ENCODE measurements around the gene UBA3.

The UBA3 gene

DNA sequence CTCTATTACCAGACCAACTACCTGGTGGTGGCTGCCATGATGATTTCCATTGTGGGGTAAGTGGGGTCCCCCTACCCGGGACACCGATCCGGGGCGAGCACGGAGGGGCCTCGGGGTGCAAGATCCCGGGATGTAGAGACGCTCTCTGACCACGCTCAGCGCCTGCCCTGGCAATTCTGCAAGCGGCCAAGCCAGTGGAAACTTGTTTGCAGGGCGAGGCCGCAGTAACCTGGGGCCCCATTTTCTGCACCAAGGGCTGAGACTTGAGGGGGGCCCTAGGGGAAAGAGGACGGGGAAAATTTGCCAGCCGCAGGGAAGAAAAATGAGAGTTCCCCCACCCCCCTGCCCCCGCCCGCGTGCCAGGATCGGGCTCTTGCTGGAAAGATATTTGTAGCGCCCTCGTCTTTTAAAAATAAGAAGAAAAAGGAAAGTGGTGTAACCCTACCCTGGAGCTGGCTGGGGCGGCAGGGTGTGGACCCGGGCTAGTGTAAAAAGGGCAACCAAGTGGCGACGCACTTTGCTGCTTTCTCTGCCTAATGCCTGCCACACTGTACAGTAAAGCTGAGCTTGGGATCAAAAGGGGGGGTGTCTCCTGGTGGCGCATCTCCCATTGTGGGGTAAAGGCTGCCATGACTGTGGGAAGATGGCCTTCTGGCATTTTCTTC lies 5.1 kb upstream of the UBA3 start:
- TF ChIP-seq, protein P1, sequence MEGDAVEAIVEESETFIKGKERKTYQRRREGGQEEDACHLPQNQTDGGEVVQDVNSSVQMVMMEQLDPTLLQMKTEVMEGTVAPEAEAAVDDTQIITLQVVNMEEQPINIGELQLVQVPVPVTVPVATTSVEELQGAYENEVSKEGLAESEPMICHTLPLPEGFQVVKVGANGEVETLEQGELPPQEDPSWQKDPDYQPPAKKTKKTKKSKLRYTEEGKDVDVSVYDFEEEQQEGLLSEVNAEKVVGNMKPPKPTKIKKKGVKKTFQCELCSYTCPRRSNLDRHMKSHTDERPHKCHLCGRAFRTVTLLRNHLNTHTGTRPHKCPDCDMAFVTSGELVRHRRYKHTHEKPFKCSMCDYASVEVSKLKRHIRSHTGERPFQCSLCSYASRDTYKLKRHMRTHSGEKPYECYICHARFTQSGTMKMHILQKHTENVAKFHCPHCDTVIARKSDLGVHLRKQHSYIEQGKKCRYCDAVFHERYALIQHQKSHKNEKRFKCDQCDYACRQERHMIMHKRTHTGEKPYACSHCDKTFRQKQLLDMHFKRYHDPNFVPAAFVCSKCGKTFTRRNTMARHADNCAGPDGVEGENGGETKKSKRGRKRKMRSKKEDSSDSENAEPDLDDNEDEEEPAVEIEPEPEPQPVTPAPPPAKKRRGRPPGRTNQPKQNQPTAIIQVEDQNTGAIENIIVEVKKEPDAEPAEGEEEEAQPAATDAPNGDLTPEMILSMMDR (conservative IDR thresholded peaks at IDR 0.05; ENCODE audit: low read length): no peak
- TF ChIP-seq EZH2phosphoT487 (IDR thresholded peaks at IDR 0.05; ENCODE audit: borderline replicate concordance): no peak
- H3K4me1 ChIP-seq (ENCODE audit: insufficient read depth, low read length, poor library complexity, severe bottlenecking): peaks cover 75% of the 10 kb centered on the region
- peaks cover 63% of the 10 kb centered on the region for H3K79me2 ChIP-seq (ENCODE audit: insufficient read depth, low read length)
- H3F3A ChIP-seq (ENCODE audit: low read depth): peaks cover 9% of the 10 kb centered on the region; the same call in 1 of the 2 replicates
- peak overlapping the region; percentile 98 for H3K4me3 ChIP-seq (ENCODE audit: low read length, poor library complexity, severe bottlenecking)
- no peaks in the 10 kb centered on the region for H3K27me3 ChIP-seq (ENCODE audit: insufficient read depth, low read length, poor library complexity, severe bottlenecking)
- H3K36me3 ChIP-seq (ENCODE audit: insufficient read depth, low read length): no peaks in the 10 kb centered on the region
- peak overlapping the region; percentile 87 for H2AFZ ChIP-seq (ENCODE audit: low read length)
- H3K9me3 ChIP-seq (ENCODE audit: insufficient read depth, low read depth, low read length): no peaks in the 10 kb centered on the region
- peak overlapping the region; percentile 97 for H3K9ac ChIP-seq (ENCODE audit: low read depth, low read length, poor library complexity, severe bottlenecking)
- peaks cover 21% of the 10 kb centered on the region for H4K20me1 ChIP-seq (ENCODE audit: insufficient read depth, low read length, poor library complexity, severe bottlenecking)
- H3K4me2 ChIP-seq (ENCODE audit: low read depth, low read length, poor library complexity, severe bottlenecking): peak overlapping the region; percentile 98
- no peaks in the 10 kb centered on the region for H3K9me2 ChIP-seq (replicated peaks; ENCODE audit: low read depth, low read length)

DNA sequence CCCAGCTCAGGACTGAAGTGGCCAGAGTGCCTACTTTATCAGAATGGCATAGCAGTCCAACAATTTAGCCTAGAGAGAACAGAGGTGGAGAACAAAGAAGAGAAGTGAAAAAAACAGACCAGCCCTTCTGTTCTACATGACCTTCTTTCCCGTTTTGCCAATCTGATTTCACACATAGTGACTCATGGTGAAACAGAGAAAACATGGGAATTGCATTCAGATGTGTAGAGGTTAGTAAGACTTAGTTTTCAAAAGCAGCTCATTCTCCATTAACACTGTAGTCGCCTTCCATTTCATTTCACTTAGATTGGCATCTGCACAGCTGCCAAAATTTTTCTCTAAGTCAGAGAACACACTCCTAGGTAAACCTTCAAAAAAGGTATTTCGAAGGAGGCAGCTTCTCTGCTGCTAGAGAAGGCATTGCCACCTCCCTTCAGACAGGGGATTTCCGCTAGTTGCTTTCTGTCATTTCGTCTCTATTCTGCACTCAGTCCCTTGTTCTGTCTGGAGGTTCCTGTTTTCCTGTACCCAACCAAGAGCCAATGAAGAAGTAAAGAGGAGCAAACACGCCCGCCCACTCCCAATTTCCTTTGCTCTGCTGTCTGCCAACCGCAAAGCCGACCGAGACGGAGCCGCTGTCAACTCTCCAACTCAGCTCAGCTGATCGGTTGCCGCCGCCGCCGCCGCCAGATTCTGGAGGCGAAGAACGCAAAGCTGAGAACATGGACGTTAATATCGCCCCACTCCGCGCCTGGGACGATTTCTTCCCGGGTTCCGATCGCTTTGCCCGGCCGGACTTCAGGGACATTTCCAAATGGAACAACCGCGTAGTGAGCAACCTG lies 4.4 kb upstream of the UBA3 start, which contains the start of gene ARL6IP5:
TSS of gene ARL6IP5 (plus strand) at position 612 of the 842 bp plus-strand sequence. CDS start at position 723, 111 bp downstream.
- Histone ChIP-seq H3K4me2 (ENCODE audit: low read depth, low read length, poor library complexity, severe bottlenecking) (peak within 1 kb of the TSS; percentile 98), H4K20me1 (ENCODE audit: insufficient read depth, low read length, poor library complexity, severe bottlenecking) (peaks cover 16% of the 10 kb centered on the region), H3K4me3 (ENCODE audit: low read length, poor library complexity, severe bottlenecking) (peak within 1 kb of the TSS; percentile 98), H3K36me3 (ENCODE audit: insufficient read depth, low read length) (no peaks in the 10 kb centered on the region), H3F3A (ENCODE audit: low read depth) (peaks cover 9% of the 10 kb centered on the region; the same call in 1 of the 2 replicates), H3K4me1 (ENCODE audit: insufficient read depth, low read length, poor library complexity, severe bottlenecking) (peaks cover 68% of the 10 kb centered on the region), H3K9ac (ENCODE audit: low read depth, low read length, poor library complexity, severe bottlenecking) (peak within 1 kb of the TSS; percentile 97), H2AFZ (ENCODE audit: low read length) (peak within 1 kb of the TSS; percentile 87), H3K9me2 (replicated peaks; ENCODE audit: low read depth, low read length) (no peaks in the 10 kb centered on the region), H3K79me2 (ENCODE audit: insufficient read depth, low read length) (peaks cover 60% of the 10 kb centered on the region), H3K27me3 (ENCODE audit: insufficient read depth, low read length, poor library complexity, severe bottlenecking) (no peaks in the 10 kb centered on the region), H3K9me3 (ENCODE audit: insufficient read depth, low read depth, low read length) (no peaks in the 10 kb centered on the region)
- TF ChIP-seq, protein P1 (conservative IDR thresholded peaks at IDR 0.05; ENCODE audit: low read length): no peak
- no peak for TF ChIP-seq EZH2phosphoT487 (IDR thresholded peaks at IDR 0.05; ENCODE audit: borderline replicate concordance)

DNA sequence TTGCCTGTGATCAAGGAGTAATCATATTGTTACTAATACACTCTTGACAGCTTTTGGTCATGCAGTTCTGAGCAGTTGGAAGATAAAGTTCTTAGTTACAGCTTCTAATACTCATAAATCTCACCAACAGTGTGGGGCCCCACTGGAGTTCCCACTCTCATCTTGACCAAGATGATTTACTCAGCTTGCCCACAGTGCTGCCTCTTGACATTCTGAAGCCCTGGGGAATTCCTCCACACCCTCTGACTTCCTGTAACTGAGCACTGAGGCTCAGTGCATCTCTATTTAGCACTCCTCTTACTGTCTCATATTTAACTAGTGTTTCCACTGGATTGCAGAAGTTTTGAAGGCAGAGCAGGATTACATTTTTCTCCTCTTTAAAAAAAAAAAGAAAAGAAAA lies 2.6 kb upstream of the UBA3 start:
- Histone ChIP-seq H3K4me1 (ENCODE audit: insufficient read depth, low read length, poor library complexity, severe bottlenecking) (peaks cover 66% of the 10 kb centered on the region), H3K79me2 (ENCODE audit: insufficient read depth, low read length) (peaks cover 60% of the 10 kb centered on the region), H3K9ac (ENCODE audit: low read depth, low read length, poor library complexity, severe bottlenecking) (peak overlapping the region; percentile 97)

More for the DNA sequence above, 2.6 kb upstream of the UBA3 start:
- Histone ChIP-seq H3K36me3 (ENCODE audit: insufficient read depth, low read length) (no peaks in the 10 kb centered on the region), H3K9me2 (replicated peaks; ENCODE audit: low read depth, low read length) (no peaks in the 10 kb centered on the region), H3K9me3 (ENCODE audit: insufficient read depth, low read depth, low read length) (no peaks in the 10 kb centered on the region), H3K4me2 (ENCODE audit: low read depth, low read length, poor library complexity, severe bottlenecking) (peak overlapping the region; percentile 88), H2AFZ (ENCODE audit: low read length) (no peak overlapping the region), H4K20me1 (ENCODE audit: insufficient read depth, low read length, poor library complexity, severe bottlenecking) (peaks cover 25% of the 10 kb centered on the region), H3F3A (ENCODE audit: low read depth) (peaks cover 9% of the 10 kb centered on the region; the same call in 1 of the 2 replicates), H3K4me3 (ENCODE audit: low read length, poor library complexity, severe bottlenecking) (peak overlapping the region; percentile 98), H3K27me3 (ENCODE audit: insufficient read depth, low read length, poor library complexity, severe bottlenecking) (no peaks in the 10 kb centered on the region)
- TF ChIP-seq, protein P1 (conservative IDR thresholded peaks at IDR 0.05; ENCODE audit: low read length): no peak
- no peak for TF ChIP-seq EZH2phosphoT487 (IDR thresholded peaks at IDR 0.05; ENCODE audit: borderline replicate concordance)
